Measurements from ENCODE around the gene ATP1B4. TPM values are rescaled to one million over a fixed set of nuclear protein-coding genes. Genes with fewer than 3 reads are reported as not detected.

ATP1B4 gene
- total RNA-seq, 1 donor from 2014 or later = not detected

GRCh38 chrX:120377715-120378114 lies 15.8 kb downstream of the ATP1B4 start:
- no peak overlapping the region for H3K4me3 ChIP-seq
- DNase-seq (no peak), ATAC-seq (no peak)

GRCh38 chrX:120378570-120378969 lies 16.7 kb downstream of the ATP1B4 start:
- Histone ChIP-seq H3K27ac (no peak overlapping the region), H3K4me3 (no peak overlapping the region), H3K4me1 (no peaks in the 10 kb centered on the region), H3K36me3 (no peaks in the 10 kb centered on the region), H3K9me3 (no peaks in the 10 kb centered on the region), H3K27me3 (ENCODE audit: low read depth) (no peaks in the 10 kb centered on the region)
- DNase-seq = no peak
- TF ChIP-seq CTCF (IDR thresholded peaks at IDR 0.05) = no peak
- intact Hi-C loops (cut with DNase I) = no loop called here
- ATAC-seq = no peak

More at GRCh38 chrX:120377715-120378114, 15.8 kb downstream of the ATP1B4 start:
- Histone ChIP-seq H3K9me3 (no peaks in the 10 kb centered on the region), H3K4me1 (no peaks in the 10 kb centered on the region), H3K27ac (no peak overlapping the region), H3K36me3 (no peaks in the 10 kb centered on the region), H3K27me3 (ENCODE audit: low read depth) (no peaks in the 10 kb centered on the region)
- intact Hi-C loops (cut with DNase I) = no loop called here
- no peak for TF ChIP-seq CTCF (IDR thresholded peaks at IDR 0.05)

- no peaks in the 10 kb centered on the region for H3K27me3 ChIP-seq (ENCODE audit: low read depth)
- ATAC-seq (no peak), DNase-seq (no peak)
- H3K9me3 ChIP-seq = no peaks in the 10 kb centered on the region
- H3K4me1 ChIP-seq = no peaks in the 10 kb centered on the region
- H3K36me3 ChIP-seq = no peaks in the 10 kb centered on the region
- no peak overlapping the region for H3K27ac ChIP-seq
- no peak for TF ChIP-seq CTCF (IDR thresholded peaks at IDR 0.05)
- intact Hi-C loops (cut with DNase I) = no loop called here
- H3K4me3 ChIP-seq = no peak overlapping the region
These were observed 18.2 kb downstream of the ATP1B4 start for GRCh38 chrX:120379937-120380681.

GRCh38 chrX:120380699-120381098 lies 18.8 kb downstream of the ATP1B4 start:
- intact Hi-C loops (cut with DNase I) = no loop called here
- Histone ChIP-seq H3K27ac (no peak overlapping the region), H3K4me1 (no peaks in the 10 kb centered on the region), H3K36me3 (no peaks in the 10 kb centered on the region), H3K27me3 (ENCODE audit: low read depth) (no peaks in the 10 kb centered on the region), H3K4me3 (no peak overlapping the region), H3K9me3 (no peaks in the 10 kb centered on the region)
- DNase-seq = no peak
- no peak for TF ChIP-seq CTCF (IDR thresholded peaks at IDR 0.05)
- no peak for ATAC-seq

- H3K27ac ChIP-seq = no peak overlapping the region
- intact Hi-C loops (cut with DNase I) = no loop called here
- H3K9me3 ChIP-seq = no peaks in the 10 kb centered on the region
These were observed 39.4 kb downstream of the ATP1B4 start for GRCh38 chrX:120401301-120401700.

More at GRCh38 chrX:120401301-120401700, 39.4 kb downstream of the ATP1B4 start:
- no peaks in the 10 kb centered on the region for H3K27me3 ChIP-seq (ENCODE audit: low read depth)
- no peak for TF ChIP-seq CTCF (IDR thresholded peaks at IDR 0.05)
- no peaks in the 10 kb centered on the region for H3K4me1 ChIP-seq
- ATAC-seq (no peak), DNase-seq (no peak)
- no peaks in the 10 kb centered on the region for H3K36me3 ChIP-seq
- no peak overlapping the region for H3K4me3 ChIP-seq
